ENCODE data around the gene RHEB. TPM values are rescaled to one million over a fixed set of nuclear protein-coding genes. Genes with fewer than 3 reads are reported as not detected.

The RHEB gene
- total and polyA plus RNA-seq, 2 donors (not counting 3 experiments of a cell fraction or from before 2014, with no cell fraction given), result 59.4 to 108 TPM

DNA sequence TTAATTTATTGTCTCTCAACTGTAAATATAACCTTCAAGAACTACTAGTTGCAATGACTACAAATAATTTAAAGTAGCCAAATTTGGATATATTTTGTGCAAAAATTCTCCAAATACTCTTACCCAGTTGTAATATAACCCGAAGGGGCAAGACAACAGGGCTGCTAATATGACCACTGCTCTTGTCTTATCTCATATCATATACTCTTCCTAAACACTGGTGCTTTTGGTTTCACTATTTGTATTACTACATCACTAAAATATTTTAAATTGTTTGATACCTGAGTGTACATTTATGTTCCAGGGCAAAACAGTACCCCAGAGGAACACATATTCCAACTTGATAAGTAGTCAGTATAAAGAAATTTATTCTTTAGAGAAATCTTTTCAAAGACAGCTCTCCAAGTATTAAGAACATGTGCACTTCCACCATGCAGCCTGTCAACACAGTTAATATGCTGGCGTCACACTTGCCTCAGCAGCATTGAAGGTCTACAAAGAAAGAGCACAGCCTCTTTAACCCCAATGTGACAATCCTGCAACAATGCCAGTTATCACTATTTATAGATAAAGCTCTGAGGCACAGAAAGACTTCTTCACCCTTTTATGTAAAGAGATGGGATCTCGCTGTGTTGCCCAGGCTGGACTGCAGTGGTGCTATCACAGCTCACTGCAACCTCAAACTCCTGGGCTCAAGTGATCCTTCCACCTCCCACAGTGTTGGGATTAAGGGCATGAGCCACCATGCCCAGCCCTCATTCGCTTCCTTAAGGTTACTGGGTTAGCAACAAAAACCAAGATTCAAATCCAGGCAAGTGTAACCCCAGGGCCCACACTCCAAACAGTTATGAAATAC lies 37.8 kb downstream of the RHEB start:
- Histone ChIP-seq H3K27ac (ENCODE audit: insufficient read depth, low read depth, low read length) (no peak overlapping the region), H3K79me2 (ENCODE audit: control insufficient read depth, insufficient read depth, low read length) (peaks cover 78% of the 10 kb centered on the region), H3K9me3 (replicated peaks; ENCODE audit: control insufficient read depth, insufficient read depth, low read length) (no peaks in the 10 kb centered on the region), H3K4me1 (ENCODE audit: control insufficient read depth, extremely low read depth, insufficient read depth, low read length) (peaks cover 21% of the 10 kb centered on the region), H3K36me3 (ENCODE audit: control insufficient read depth in 2 of 2, extremely low read depth in 1 of 2, insufficient read depth in 2 of 2, low read length in 2 of 2) (peaks cover 9 to 20% of the 10 kb centered on the region in 2 experiments), H3K27me3 (ENCODE audit: control insufficient read depth in 2 of 2, insufficient read depth in 2 of 2, low read length in 2 of 2) (no peaks in the 10 kb centered on the region), H3K9me1 (replicated peaks; ENCODE audit: control insufficient read depth, extremely low read depth, insufficient read depth, low read length) (no peaks in the 10 kb centered on the region), H2AFZ (ENCODE audit: low read depth, low read length) (no peak overlapping the region), H3K9ac (replicated peaks; ENCODE audit: extremely low read depth, insufficient read depth, low read length) (no peak overlapping the region), H3K4me2 (ENCODE audit: insufficient read depth, low read length) (no peak overlapping the region), H4K20me1 (replicated peaks; ENCODE audit: control insufficient read depth, extremely low read depth, insufficient read depth, low read length) (peaks cover 21% of the 10 kb centered on the region), H3K4me3 (replicated peaks in 1 of 3; ENCODE audit: insufficient read depth in 1 of 3, low read depth in 1 of 3, low read length in 3 of 3) (no peak overlapping the region)
- DNase-seq (ENCODE audit: low read depth, low spot score), result no peak
- intact Hi-C loops (cut with micrococcal nuclease) (no loop called here), dilution Hi-C loops (cut with MboI; ENCODE audit: extremely low pct_ligation_motif_present, low sequenced_read_pairs) (no loop called here)
- no peak for FAIRE-seq
- ChIA-PET CTCF (interaction anchor here (0.6 to 1.7 kb wide), 3 partner anchors 9 to 1166 kb away, joined by 3 to 4 read pairs (median 3); no protein-coding TSS in a partner anchor), POLR2A (no interaction called here)
- BruUV-seq (replicated peaks), result no TSS peak
- no peak for TF ChIP-seq MYC (IDR thresholded peaks at IDR 0.05; ENCODE audit: low read depth, low read length)
- TF ChIP-seq, protein P1, sequence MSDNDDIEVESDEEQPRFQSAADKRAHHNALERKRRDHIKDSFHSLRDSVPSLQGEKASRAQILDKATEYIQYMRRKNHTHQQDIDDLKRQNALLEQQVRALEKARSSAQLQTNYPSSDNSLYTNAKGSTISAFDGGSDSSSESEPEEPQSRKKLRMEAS (IDR thresholded peaks at IDR 0.05; ENCODE audit: insufficient read depth, insufficient read length), result no peak
- TF ChIP-seq, protein P2, sequence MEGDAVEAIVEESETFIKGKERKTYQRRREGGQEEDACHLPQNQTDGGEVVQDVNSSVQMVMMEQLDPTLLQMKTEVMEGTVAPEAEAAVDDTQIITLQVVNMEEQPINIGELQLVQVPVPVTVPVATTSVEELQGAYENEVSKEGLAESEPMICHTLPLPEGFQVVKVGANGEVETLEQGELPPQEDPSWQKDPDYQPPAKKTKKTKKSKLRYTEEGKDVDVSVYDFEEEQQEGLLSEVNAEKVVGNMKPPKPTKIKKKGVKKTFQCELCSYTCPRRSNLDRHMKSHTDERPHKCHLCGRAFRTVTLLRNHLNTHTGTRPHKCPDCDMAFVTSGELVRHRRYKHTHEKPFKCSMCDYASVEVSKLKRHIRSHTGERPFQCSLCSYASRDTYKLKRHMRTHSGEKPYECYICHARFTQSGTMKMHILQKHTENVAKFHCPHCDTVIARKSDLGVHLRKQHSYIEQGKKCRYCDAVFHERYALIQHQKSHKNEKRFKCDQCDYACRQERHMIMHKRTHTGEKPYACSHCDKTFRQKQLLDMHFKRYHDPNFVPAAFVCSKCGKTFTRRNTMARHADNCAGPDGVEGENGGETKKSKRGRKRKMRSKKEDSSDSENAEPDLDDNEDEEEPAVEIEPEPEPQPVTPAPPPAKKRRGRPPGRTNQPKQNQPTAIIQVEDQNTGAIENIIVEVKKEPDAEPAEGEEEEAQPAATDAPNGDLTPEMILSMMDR (IDR thresholded peaks at IDR 0.05; ENCODE audit: extremely low read depth in 1 of 2, insufficient read depth in 1 of 2, low read depth in 1 of 2, low read length in 2 of 2), result no peak
- TF ChIP-seq POLR2A (IDR thresholded peaks at IDR 0.05; ENCODE audit: low read depth, low read length), result no peak
- TF ChIP-seq FOS (IDR thresholded peaks at IDR 0.05; ENCODE audit: borderline replicate concordance, insufficient read depth, low read length), result no peak
- no peak for TF ChIP-seq EZH2 (IDR thresholded peaks at IDR 0.05; ENCODE audit: borderline replicate concordance, low read depth, low read length, severe bottlenecking)
- no peak for TF ChIP-seq JUN (IDR thresholded peaks at IDR 0.05; ENCODE audit: borderline replicate concordance, insufficient read depth, insufficient read length, low read depth)
- TF ChIP-seq GATA2 (IDR thresholded peaks at IDR 0.05; ENCODE audit: insufficient read depth, insufficient read length, low read depth, low read length), result no peak
- no peak for TF ChIP-seq POLR2AphosphoS5 (IDR thresholded peaks at IDR 0.05; ENCODE audit: insufficient read depth, low read depth, low read length)

Data from endothelial cell of umbilical vein (primary cell).